Trophoblast cell (in vitro differentiated cells and primary cell): ENCODE results near the gene SSTR1.

ENCODE experiments used
- DNase-seq, 2 donors: peaks; one replicate each; pipeline ENCODE4 v3.0.0-alpha.2; 2016
- H2AFZ ChIP-seq: 2 replicates; pipeline ENCODE4 v1.6.1; 2013; ENCODE audit warnings: low read length, moderate library complexity, mild to moderate bottlenecking; ENCODE audit not compliant: insufficient read depth, poor library complexity
- H2AK5ac ChIP-seq: 2 replicates; pipeline ENCODE4 v1.6.1; 2013; ENCODE audit warnings: mild to moderate bottlenecking, low read length
- H2BK120ac ChIP-seq: 2 replicates; pipeline ENCODE4 v1.6.1; 2013; ENCODE audit warnings: low read length, mild to moderate bottlenecking, moderate library complexity; ENCODE audit not compliant: insufficient read depth, poor library complexity
- H2BK12ac ChIP-seq: 2 replicates; pipeline ENCODE4 v1.6.1; 2013; ENCODE audit warnings: mild to moderate bottlenecking, low read length, moderate library complexity
- H2BK5ac ChIP-seq: 2 replicates; pipeline ENCODE4 v1.6.1; 2013; ENCODE audit warnings: low read length, low read depth, moderate library complexity, mild to moderate bottlenecking; ENCODE audit not compliant: poor library complexity
- H3K14ac ChIP-seq: 2 replicates; pipeline ENCODE4 v1.6.1; 2013; ENCODE audit warnings: mild to moderate bottlenecking, low read length
- H3K18ac ChIP-seq: 2 replicates; pipeline ENCODE4 v1.6.1; 2013; ENCODE audit warnings: mild to moderate bottlenecking, low read length
- H3K23ac ChIP-seq: 2 replicates; pipeline ENCODE4 v1.6.1; 2013; ENCODE audit warnings: low read length
- H3K27ac ChIP-seq: 2 replicates; pipeline ENCODE4 v1.5.1; 2013; ENCODE audit warnings: low read depth, mild to moderate bottlenecking, inconsistent platforms, low read length, moderate library complexity
- H3K27me3 ChIP-seq: 2 replicates; pipeline ENCODE4 v1.6.1; 2013; ENCODE audit warnings: inconsistent platforms, mild to moderate bottlenecking, low read length, moderate library complexity; ENCODE audit not compliant: insufficient read depth
- H3K36me3 ChIP-seq, 2 experiments: 1 replicate in 1 of 2; 2 replicates in 1 of 2; pipeline ENCODE4 v1.6.1; 2013; ENCODE audit warnings: low read length in 2 of 2, mild to moderate bottlenecking in 2 of 2, moderate library complexity in 1 of 2; ENCODE audit not compliant: insufficient read depth in 2 of 2, control insufficient read depth in 1 of 2
- H3K4ac ChIP-seq: 2 replicates; pipeline ENCODE4 v1.6.1; 2013; ENCODE audit warnings: low read depth, mild to moderate bottlenecking, low read length, moderate library complexity
- H3K4me1 ChIP-seq, 2 experiments: 1 replicate in 1 of 2; 2 replicates in 1 of 2; pipeline ENCODE4 v1.6.1; 2013; ENCODE audit warnings: low read length in 2 of 2, mild to moderate bottlenecking in 2 of 2, moderate library complexity in 1 of 2; ENCODE audit not compliant: insufficient read depth in 2 of 2, control insufficient read depth in 1 of 2
- H3K4me2 ChIP-seq: 2 replicates; pipeline ENCODE4 v1.6.1; 2013; ENCODE audit warnings: inconsistent platforms, mild to moderate bottlenecking, low read length, moderate library complexity
- H3K4me3 ChIP-seq: 2 replicates; pipeline ENCODE4 v1.5.1; 2013; ENCODE audit warnings: mild to moderate bottlenecking, low read depth, low read length, inconsistent platforms
- H3K79me1 ChIP-seq: one replicate; pipeline ENCODE4 v1.6.1; 2013; ENCODE audit warnings: low read length
- H3K79me2 ChIP-seq: 2 replicates; pipeline ENCODE4 v1.6.1; 2013; ENCODE audit warnings: low read length, mild to moderate bottlenecking; ENCODE audit not compliant: control insufficient read depth, insufficient read depth, poor library complexity
- H3K9ac ChIP-seq: 2 replicates; pipeline ENCODE4 v1.6.1; 2013; ENCODE audit warnings: mild to moderate bottlenecking, low read length
- H3K9me3 ChIP-seq: 2 replicates; pipeline ENCODE4 v1.6.1; 2013; ENCODE audit warnings: low read depth, mild to moderate bottlenecking, control low read depth, inconsistent platforms, low read length; ENCODE audit not compliant: insufficient read depth
- H4K12ac ChIP-seq: 2 replicates; pipeline ENCODE4 v1.6.1; 2013; ENCODE audit warnings: low read depth, mild to moderate bottlenecking, low read length, moderate library complexity
- H4K8ac ChIP-seq: 2 replicates; pipeline ENCODE4 v1.6.1; 2013; ENCODE audit warnings: low read depth, mild to moderate bottlenecking, low read length, moderate library complexity
- H4K91ac ChIP-seq: one replicate; pipeline ENCODE4 v1.6.1; 2013; ENCODE audit warnings: low read depth, mild to moderate bottlenecking, low read length, moderate library complexity
- WGBS: extraction: QIAGEN DNeasy Blood & Tissue Kit; methylation state at CpG from one replicate; pipeline ENCODE4 v1.1.7; 2013; ENCODE audit warnings: missing lambda C conversion rate; ENCODE audit not compliant: insufficient read length, insufficient coverage; ENCODE audit errors: extremely low coverage; 5-methylcytosine and 5-hydroxymethylcytosine counted together

The SSTR1 gene

GRCh38 chr14:38202444-38203191, 5.1 kb upstream of the SSTR1 start:
- no peak overlapping the region for H3K18ac ChIP-seq
- no CpG with 5 or more reads among the region's 5 CpGs for WGBS
- H3K79me1 ChIP-seq = no peaks in the 10 kb centered on the region
- no peak for DNase-seq
- no peak overlapping the region for H4K12ac ChIP-seq
- H3K4me3 ChIP-seq = no peak overlapping the region
- no peak overlapping the region for H3K9ac ChIP-seq
- H3K9me3 ChIP-seq = no peaks in the 10 kb centered on the region
- H3K4me1 ChIP-seq = no peaks in the 10 kb centered on the region
- no peak overlapping the region for H4K91ac ChIP-seq
- no peak overlapping the region for H3K14ac ChIP-seq
- H3K36me3 ChIP-seq = no peaks in the 10 kb centered on the region
- H2BK5ac ChIP-seq = no peak overlapping the region
- no peak overlapping the region for H2AFZ ChIP-seq
- H4K8ac ChIP-seq = no peak overlapping the region
- no peak overlapping the region for H3K23ac ChIP-seq
- no peak overlapping the region for H3K4ac ChIP-seq
- H2AK5ac ChIP-seq = no peak overlapping the region
- H3K27me3 ChIP-seq = peaks cover 4% of the 10 kb centered on the region
- no peak overlapping the region for H2BK12ac ChIP-seq
- H3K4me2 ChIP-seq = no peak overlapping the region
- H3K79me2 ChIP-seq = no peaks in the 10 kb centered on the region
- H3K27ac ChIP-seq = no peak overlapping the region
- H2BK120ac ChIP-seq = no peak overlapping the region

DNA sequence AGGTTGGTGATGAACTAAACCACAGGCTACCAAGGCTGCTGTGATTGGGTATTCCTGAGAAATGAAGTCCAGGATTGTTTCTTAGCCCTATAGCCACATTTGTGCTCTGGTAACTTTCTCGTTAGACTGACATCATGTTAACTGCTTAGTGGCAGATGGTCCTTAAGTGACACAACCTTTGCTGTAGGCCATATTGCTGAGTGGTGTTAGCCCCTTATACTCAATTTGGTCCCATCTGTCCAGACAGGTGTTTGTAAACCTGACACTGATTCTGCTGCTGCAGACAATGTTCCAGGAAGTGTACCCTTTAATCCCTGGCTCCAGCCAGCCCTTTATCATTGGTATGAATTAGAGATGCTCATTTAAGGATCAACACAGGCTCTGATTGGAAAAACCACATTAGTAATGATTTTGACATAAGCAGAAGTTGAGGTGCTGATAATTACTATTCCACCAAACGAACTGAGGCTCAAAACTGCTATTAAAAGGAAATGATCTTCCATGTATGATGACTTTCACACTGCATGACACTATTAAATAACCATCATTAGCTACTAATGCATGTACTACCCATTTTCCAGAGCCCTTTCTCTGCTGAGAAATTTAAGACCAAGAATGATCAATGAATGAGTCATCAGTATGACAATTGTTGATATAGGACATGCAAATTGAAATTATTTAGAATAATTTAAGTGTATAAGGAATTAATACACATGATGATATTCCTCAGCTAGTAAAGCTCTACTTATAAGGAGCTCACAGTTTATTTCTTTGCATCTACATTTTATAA, 3.6 kb upstream of the SSTR1 start:
- no peak overlapping the region for H3K14ac ChIP-seq
- no peak overlapping the region for H3K18ac ChIP-seq
- no peaks in the 10 kb centered on the region for H3K36me3 ChIP-seq
- no peak overlapping the region for H3K4ac ChIP-seq
- H2BK12ac ChIP-seq = no peak overlapping the region
- H3K23ac ChIP-seq = no peak overlapping the region
- no peak overlapping the region for H3K9ac ChIP-seq
- H3K4me1 ChIP-seq = peaks cover 6% of the 10 kb centered on the region in 2 experiments
- no peak overlapping the region for H2BK5ac ChIP-seq
- no peak overlapping the region for H4K8ac ChIP-seq
- DNase-seq = no peak
- WGBS = no CpG with 5 or more reads among the region's 2 CpGs
- no peak overlapping the region for H4K12ac ChIP-seq
- H2AFZ ChIP-seq = no peak overlapping the region
- peaks cover 3% of the 10 kb centered on the region for H3K9me3 ChIP-seq
- no peak overlapping the region for H2BK120ac ChIP-seq
- no peak overlapping the region for H4K91ac ChIP-seq
- no peaks in the 10 kb centered on the region for H3K79me2 ChIP-seq
- no peak overlapping the region for H3K4me3 ChIP-seq
- no peak overlapping the region for H2AK5ac ChIP-seq
- H3K27ac ChIP-seq = no peak overlapping the region
- H3K4me2 ChIP-seq = no peak overlapping the region
- H3K79me1 ChIP-seq = no peaks in the 10 kb centered on the region
- peaks cover 19% of the 10 kb centered on the region for H3K27me3 ChIP-seq

GRCh38 chr14:38204719-38205115, 3.0 kb upstream of the SSTR1 start:
- Histone ChIP-seq H2BK5ac (no peak overlapping the region), H2BK12ac (no peak overlapping the region)

DNA sequence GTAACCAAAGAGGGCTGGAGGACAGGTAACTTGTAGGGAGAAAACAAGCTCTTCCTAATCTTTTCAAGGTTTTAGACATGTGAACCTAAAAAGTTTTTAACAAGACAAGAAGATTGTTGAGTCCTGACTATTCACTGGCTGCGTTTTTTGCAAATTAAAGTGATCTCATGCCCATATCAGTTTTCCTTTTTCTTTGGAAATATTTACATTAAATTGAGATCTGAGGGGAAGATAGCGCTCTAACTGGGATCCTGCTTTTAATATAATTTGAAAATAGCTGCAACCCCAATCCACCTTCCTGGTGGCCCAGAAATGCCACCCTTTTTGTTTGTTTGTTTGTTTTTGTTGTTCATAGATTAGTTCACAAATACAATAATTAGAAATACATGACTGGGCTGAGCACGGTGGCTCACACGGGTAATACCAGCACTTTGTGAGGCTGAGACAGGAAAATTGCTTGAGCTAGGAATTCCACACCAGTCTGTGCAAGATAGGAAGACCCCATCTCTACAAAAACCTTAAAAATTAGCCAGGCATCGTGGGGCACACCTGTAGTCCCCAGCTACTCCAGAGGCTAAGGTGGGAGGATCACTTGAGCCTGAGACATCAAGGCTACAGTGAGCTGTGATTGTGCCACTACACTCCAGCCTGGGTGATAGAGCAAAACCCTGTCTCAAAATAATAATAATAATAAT, 2.4 kb upstream of the SSTR1 start:
- Histone ChIP-seq H3K4me1 (peaks cover 9 to 12% of the 10 kb centered on the region in 2 experiments), H3K27ac (no peak overlapping the region), H3K4ac (no peak overlapping the region), H4K8ac (no peak overlapping the region), H3K9ac (no peak overlapping the region), H3K27me3 (peaks cover 30% of the 10 kb centered on the region), H3K18ac (no peak overlapping the region), H3K14ac (no peak overlapping the region), H3K79me1 (no peaks in the 10 kb centered on the region), H3K23ac (no peak overlapping the region), H4K91ac (no peak overlapping the region), H2BK5ac (no peak overlapping the region), H3K79me2 (no peaks in the 10 kb centered on the region), H3K4me2 (no peak overlapping the region), H2BK120ac (no peak overlapping the region), H3K9me3 (peaks cover 13% of the 10 kb centered on the region), H2BK12ac (no peak overlapping the region), H3K36me3 (no peaks in the 10 kb centered on the region), H2AK5ac (no peak overlapping the region), H3K4me3 (no peak overlapping the region), H4K12ac (no peak overlapping the region), H2AFZ (no peak overlapping the region)
- DNase-seq = no peak
- no CpG with 5 or more reads among the region's 5 CpGs for WGBS

More at GRCh38 chr14:38204719-38205115, 3.0 kb upstream of the SSTR1 start:
- Histone ChIP-seq H3K23ac (no peak overlapping the region), H4K91ac (no peak overlapping the region), H3K4me1 (peaks cover 9 to 12% of the 10 kb centered on the region in 2 experiments), H3K27me3 (peaks cover 25% of the 10 kb centered on the region), H2BK120ac (no peak overlapping the region), H2AK5ac (no peak overlapping the region), H3K79me1 (no peaks in the 10 kb centered on the region), H4K8ac (no peak overlapping the region), H3K9ac (no peak overlapping the region), H3K18ac (no peak overlapping the region), H3K14ac (no peak overlapping the region), H3K9me3 (peaks cover 7% of the 10 kb centered on the region), H2AFZ (no peak overlapping the region), H3K4ac (no peak overlapping the region), H4K12ac (no peak overlapping the region), H3K27ac (no peak overlapping the region), H3K4me3 (no peak overlapping the region), H3K36me3 (no peaks in the 10 kb centered on the region), H3K79me2 (no peaks in the 10 kb centered on the region), H3K4me2 (no peak overlapping the region)
- no peak for DNase-seq
